Stimulated activated CD8-positive, alpha-beta memory T cell treated with anti-CD3 and anti-CD28 coated beads, Interleukin-2, amount 100 ng/mL, for 48 hours (primary cell): ENCODE measurements around the gene ARSB.
"Not testable (repeated sequence)": the region's sequence is repeated elsewhere in the genome, so short reads cannot be mapped to it uniquely, and the experiment has no call there.

Source experiments
- DNase-seq, 2 donors: peaks; one replicate each; pipeline ENCODE4 v3.0.0-alpha.2; 2020; ENCODE audit warnings: low read depth in 2 of 2

The ARSB gene

GRCh38 chr5:78779262-78779661, 205.8 kb downstream of the ARSB start:
- DNase-seq = no peak

DNA sequence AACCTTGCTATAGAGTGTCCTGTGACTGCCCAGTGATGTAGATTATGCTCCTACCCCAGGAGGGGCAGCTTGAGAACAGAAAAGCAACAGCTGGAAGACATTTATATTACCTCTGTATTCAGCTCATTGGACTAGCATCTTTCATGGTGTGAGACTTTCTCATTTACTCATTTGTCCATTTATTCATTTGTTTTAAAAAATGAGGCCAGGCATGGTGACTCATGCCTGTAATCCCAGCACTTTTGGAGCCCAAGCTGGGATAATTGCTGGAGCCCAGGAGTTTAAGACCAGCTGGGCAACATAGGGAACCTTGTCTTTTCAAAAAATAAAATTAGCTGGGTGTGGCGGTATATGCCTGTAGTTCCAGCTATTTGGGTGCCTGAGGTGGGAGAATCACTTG, 206.6 kb downstream of the ARSB start:
- DNase-seq = no peak

GRCh38 chr5:78777901-78778300, 207.2 kb downstream of the ARSB start:
- no peak for DNase-seq

GRCh38 chr5:78776637-78777036, 208.5 kb downstream of the ARSB start:
- DNase-seq = no peak

GRCh38 chr5:78773655-78774054, 211.5 kb downstream of the ARSB start:
- DNase-seq = no peak

GRCh38 chr5:78771260-78772205, 213.6 kb downstream of the ARSB start:
- no peak for DNase-seq

GRCh38 chr5:78768781-78769380, 216.2 kb downstream of the ARSB start:
- no peak for DNase-seq

DNA sequence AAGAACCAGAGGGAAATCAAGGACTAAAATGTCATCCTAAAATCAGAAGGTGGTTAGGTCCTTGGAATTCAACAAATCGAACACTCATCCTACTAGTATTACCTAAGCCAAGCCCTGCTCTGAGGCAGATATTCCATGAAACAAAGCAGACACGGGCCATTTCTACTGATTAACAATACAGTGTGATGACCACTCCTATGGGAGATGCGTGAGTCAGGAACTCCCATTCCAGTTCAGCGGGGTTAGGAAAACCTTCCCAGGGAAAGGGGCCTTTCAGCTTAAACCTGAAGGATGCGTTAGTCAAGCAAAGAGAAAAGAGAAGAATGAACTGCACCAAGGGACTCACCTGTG, 218.7 kb downstream of the ARSB start:
- DNase-seq = no peak

DNA sequence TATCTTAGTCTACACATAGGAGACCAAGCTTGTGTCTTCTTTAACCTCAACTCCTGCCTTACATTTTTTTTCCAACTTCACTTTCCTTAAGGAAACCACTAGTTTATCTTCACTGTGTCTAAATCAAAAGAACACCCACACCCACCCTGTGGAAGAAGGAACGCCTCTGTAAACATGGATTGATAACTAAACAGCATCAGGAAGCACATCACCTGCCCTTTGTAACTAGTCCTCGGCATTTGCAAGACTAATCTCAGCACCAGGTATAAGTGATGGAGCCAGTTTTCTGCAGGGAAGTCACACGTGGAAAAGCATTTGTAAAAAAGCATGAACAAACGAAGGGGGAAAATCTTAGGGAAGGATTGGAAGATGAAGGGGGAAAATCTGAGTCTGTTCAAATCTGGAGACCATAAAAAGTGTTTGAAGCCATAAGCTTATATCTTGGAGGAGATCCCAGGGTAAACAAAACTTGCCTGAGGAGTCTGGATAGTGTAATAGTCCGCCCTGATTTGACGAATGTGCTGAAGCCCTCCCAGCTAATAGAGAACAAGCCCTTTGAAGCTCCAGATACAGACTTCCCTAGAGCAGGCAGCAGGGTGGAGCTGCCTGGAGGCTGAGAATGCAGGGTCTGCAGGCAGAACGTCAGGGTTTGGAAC, 219.2 kb downstream of the ARSB start:
- DNase-seq = no peak

DNA sequence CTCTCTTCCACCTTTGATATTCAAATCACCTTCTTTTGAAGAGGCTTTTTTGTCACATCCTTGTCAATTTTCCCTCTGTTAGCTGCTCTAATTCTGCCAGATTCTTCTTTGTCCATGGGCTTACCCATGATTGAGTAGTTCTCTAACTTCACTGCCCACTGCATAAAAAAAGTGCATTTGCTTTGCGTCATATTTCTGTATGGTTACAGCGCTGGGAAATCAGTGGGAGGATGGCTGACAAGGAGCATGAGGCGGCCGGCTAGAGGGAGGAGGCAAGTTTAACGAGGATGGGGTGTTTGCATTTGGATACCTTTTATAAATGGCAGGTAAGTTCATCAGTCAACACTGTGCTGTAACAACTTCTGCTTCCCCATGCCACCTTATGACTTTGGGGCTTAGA, 220.0 kb downstream of the ARSB start:
- no peak for DNase-seq

- no peak for DNase-seq
Measured at GRCh38 chr5:78763659-78764189, 221.4 kb downstream of the ARSB start.

DNA sequence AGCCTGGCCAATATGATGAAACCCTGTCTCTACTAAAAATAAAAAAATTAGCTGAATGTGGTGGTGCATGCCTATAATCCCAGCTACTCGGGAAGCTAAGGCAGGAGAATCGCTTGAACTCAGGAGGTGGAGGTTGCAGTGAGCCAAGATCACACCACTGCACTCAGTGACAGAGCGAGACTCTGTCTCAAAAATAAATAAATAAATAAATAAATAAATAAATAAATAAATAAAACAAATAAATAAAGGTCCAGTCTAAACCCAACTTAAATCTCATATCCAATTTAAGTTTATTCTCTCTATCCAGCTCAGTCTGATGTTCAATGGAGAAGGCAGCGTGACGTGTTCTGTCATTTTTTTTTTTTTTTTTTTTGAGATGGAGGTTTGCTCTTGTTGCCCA, 222.4 kb downstream of the ARSB start:
- not testable (repeated sequence) for DNase-seq

GRCh38 chr5:78761840-78762239, 223.3 kb downstream of the ARSB start:
- DNase-seq = no peak

DNA sequence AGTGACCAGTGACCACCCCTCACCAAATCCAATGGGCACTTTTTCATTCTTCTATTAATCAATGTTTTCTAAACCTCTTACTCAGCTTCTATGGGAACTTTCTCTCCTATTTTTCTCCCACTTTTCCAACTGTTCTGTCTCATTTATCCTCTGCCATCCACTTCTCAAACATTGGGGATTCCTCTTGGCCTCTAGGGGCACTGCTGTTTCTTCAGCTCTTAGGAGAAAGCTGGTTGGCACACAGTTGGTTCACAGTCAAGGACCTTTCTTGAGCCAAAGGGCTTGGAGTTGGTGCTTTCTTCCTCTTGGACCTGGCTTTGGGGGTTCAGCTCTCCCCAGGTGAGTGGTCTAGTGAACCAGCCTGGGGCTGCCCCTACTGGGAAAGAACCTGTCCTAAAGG, 224.3 kb downstream of the ARSB start:
- no peak for DNase-seq

GRCh38 chr5:78760366-78760765, 224.7 kb downstream of the ARSB start:
- no peak for DNase-seq

GRCh38 chr5:78758169-78758839, 226.8 kb downstream of the ARSB start:
- no peak for DNase-seq

DNA sequence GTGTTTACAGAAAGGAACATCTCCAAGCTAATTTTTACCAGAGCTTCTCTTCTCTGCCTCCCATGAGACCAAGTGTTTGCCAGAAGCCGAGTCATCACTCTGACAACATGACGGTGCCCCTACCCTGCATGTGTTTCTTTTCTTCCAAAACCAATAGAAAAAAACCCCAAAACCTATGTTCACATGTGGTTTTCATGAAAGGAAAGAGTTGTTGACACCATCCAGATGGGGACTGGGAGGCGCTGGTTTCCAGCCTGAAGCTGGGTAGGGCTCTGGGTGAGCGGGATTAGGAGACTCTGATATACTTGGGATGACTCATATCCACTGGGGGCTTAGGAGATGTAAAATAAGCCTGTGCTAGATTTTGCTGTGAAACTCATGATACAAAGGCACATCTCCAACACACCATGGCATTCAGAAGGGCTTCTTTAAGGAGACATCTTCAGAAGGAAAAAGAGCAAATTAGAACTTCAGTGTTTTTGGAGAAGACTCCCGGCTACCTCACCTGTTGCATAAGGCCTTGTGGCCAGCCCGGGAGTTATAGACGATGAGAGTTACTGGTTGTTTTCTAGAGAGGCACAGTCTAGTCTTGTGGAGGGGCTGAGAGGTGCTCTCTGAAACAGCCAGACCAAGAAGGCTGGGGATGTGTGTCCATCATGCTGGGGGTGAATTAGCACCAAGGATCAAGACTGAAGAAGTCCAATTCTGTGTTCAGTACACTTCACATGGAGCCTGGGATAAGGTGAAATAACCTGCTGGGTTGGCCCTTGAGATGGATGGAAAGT, 227.6 kb downstream of the ARSB start:
- DNase-seq = no peak

DNA sequence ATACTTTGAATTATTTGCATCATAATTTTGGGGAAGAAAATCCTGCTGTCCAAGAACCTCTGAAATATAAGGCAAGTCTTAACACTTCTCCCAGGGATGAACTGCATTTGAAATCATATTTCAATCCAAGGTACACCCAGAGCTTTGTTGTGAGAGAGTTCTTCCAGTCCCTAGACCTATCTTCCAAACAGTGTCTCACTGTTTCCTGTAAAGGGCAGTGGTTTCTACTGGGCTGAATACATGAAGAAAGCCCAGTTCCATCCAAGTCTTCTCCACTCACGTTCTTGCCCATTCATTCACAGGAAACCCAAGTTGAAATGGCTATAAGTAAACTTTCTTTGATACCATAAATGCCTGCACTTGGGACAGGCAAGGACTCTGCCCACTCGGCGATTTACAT, 228.3 kb downstream of the ARSB start:
- DNase-seq = no peak

GRCh38 chr5:78755822-78756429, 229.2 kb downstream of the ARSB start:
- no peak for DNase-seq

- no peak for DNase-seq
Measured at GRCh38 chr5:78754655-78755054, 230.5 kb downstream of the ARSB start.

- no peak for DNase-seq
Measured at GRCh38 chr5:78753093-78753531, 232.0 kb downstream of the ARSB start.
